ENCODE results near the gene C6orf58. TPM values are rescaled to one million over a fixed set of nuclear protein-coding genes. Genes with fewer than 3 reads are reported as not detected.
"Not testable (repeated sequence)": the region's sequence is repeated elsewhere in the genome, so short reads cannot be mapped to it uniquely, and the experiment has no call there.

Gene C6orf58
- total RNA-seq, 1 donor from 2014 or later: 1.4 TPM

- DNase-seq: no peak
These were observed 16.0 kb downstream of the C6orf58 start for GRCh38 chr6:127592964-127593363.

GRCh38 chr6:127593456-127593855 is 16.5 kb downstream of the C6orf58 start:
- not testable (repeated sequence) for DNase-seq

GRCh38 chr6:127606131-127606562 is 29.2 kb downstream of the C6orf58 start:
- no peak for DNase-seq

GRCh38 chr6:127608554-127609270 is 31.7 kb downstream of the C6orf58 start:
- no peak for DNase-seq

- no peak for DNase-seq
These were observed 41.8 kb downstream of the C6orf58 start for GRCh38 chr6:127618729-127619128.

GRCh38 chr6:127630800-127631199 is 53.8 kb downstream of the C6orf58 start:
- DNase-seq: no peak

- no peak for DNase-seq
These were observed 57.2 kb downstream of the C6orf58 start for GRCh38 chr6:127634178-127634577.

GRCh38 chr6:127635091-127635490 is 58.1 kb downstream of the C6orf58 start:
- DNase-seq: no peak

GRCh38 chr6:127637830-127638409 is 60.9 kb downstream of the C6orf58 start:
- no peak for DNase-seq

Other genes with a start within 250 kb of the C6orf58 start
- gene ECHDC1, start 233.6 kb upstream of the C6orf58 start, total RNA-seq: 53.8 TPM
- 116 TPM for gene KIAA0408, start 117.8 kb upstream of the C6orf58 start, total RNA-seq